ENCODE data around the gene FRMPD3.

DNA sequence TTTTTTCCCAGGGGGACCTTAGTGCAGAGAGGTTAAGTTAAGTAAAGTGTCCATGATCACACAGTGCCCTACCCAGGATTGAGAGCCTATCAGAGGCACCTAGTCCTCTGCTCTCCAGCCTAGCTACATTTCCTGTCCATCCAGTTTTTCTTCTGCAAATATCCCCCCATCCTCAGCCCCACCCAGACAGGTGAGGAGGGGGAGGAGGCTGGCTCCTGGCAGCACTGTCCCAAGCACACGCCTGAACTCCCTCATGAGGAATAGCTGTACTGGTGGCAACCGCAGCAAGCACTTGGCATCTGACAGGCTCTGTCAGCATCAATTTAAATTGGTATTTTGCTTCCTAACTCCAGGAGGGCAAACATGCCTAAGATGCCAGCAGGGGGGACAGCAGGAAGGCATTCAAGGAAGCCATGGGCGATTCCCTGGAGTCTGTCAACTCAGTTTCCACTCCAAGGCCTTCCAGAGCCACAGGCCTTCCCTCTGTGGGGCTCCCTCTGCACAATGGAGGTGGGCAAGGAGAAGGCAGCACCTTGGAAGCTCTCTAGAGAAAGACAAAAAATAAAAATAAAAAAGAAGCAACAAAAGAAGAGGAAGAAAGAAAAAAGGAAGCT, 6.4 kb upstream of the FRMPD3 start:
- TF ChIP-seq, protein P1, sequence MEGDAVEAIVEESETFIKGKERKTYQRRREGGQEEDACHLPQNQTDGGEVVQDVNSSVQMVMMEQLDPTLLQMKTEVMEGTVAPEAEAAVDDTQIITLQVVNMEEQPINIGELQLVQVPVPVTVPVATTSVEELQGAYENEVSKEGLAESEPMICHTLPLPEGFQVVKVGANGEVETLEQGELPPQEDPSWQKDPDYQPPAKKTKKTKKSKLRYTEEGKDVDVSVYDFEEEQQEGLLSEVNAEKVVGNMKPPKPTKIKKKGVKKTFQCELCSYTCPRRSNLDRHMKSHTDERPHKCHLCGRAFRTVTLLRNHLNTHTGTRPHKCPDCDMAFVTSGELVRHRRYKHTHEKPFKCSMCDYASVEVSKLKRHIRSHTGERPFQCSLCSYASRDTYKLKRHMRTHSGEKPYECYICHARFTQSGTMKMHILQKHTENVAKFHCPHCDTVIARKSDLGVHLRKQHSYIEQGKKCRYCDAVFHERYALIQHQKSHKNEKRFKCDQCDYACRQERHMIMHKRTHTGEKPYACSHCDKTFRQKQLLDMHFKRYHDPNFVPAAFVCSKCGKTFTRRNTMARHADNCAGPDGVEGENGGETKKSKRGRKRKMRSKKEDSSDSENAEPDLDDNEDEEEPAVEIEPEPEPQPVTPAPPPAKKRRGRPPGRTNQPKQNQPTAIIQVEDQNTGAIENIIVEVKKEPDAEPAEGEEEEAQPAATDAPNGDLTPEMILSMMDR (optimal IDR thresholded peaks at IDR 0.05 in 1 of 3, IDR thresholded peaks at IDR 0.05 in 1 of 3, conservative IDR thresholded peaks at IDR 0.05 in 1 of 3; ENCODE audit: extremely low read depth in 1 of 3, insufficient read depth in 2 of 3, low read length in 3 of 3), result no peak
- TF ChIP-seq EZH2 (IDR thresholded peaks at IDR 0.05; ENCODE audit: low read length), result no peak
